Measurements from ENCODE around the gene MT1E.
"Not testable (repeated sequence)": the region's sequence is repeated elsewhere in the genome, so short reads cannot be mapped to it uniquely, and the experiment has no call there.

Gene MT1E

GRCh38 chr16:56647641-56648431, 22.3 kb downstream of the MT1E start:
- no peak for DNase-seq (ENCODE audit: low read depth)

GRCh38 chr16:56649271-56649670, 23.7 kb downstream of the MT1E start:
- DNase-seq (ENCODE audit: low read depth): no peak

- DNase-seq (ENCODE audit: low read depth): no peak
These were observed 24.2 kb downstream of the MT1E start for GRCh38 chr16:56649820-56650219.

- DNase-seq (ENCODE audit: low read depth): no peak
These were observed 26.0 kb downstream of the MT1E start, which contains the start of gene MT1B for GRCh38 chr16:56651586-56651985. MT1B (plus strand) TSS chr16:56651886; CDS start chr16:56651954, 68 bp downstream.

- DNase-seq (ENCODE audit: low read depth): no peak
These were observed 27.0 kb downstream of the MT1E start for GRCh38 chr16:56652600-56652999.

- DNase-seq (ENCODE audit: low read depth): no peak
These were observed 27.6 kb downstream of the MT1E start for GRCh38 chr16:56653218-56653617.

GRCh38 chr16:56657555-56658326, 32.2 kb downstream of the MT1E start, which contains the start of gene MT1F:
MT1F (plus strand) TSS chr16:56657959; CDS start chr16:56658059, 100 bp downstream.
- peak; percentile 42 for DNase-seq (ENCODE audit: low read depth)

- DNase-seq (ENCODE audit: low read depth): no peak
These were observed 32.8 kb downstream of the MT1E start for GRCh38 chr16:56658327-56658875.

- no peak for DNase-seq (ENCODE audit: low read depth)
These were observed 37.1 kb downstream of the MT1E start for GRCh38 chr16:56662357-56663354.

GRCh38 chr16:56664506-56664905, 38.9 kb downstream of the MT1E start:
- DNase-seq (ENCODE audit: low read depth): no peak

- not testable (repeated sequence) for DNase-seq (ENCODE audit: low read depth)
These were observed 40.0 kb downstream of the MT1E start for GRCh38 chr16:56665286-56666261.

GRCh38 chr16:56667581-56668571, 42.3 kb downstream of the MT1E start, which contains the start of gene MT1G:
MT1G (minus strand) TSS chr16:56668065; CDS start chr16:56667993, 72 bp downstream.
- no peak for DNase-seq (ENCODE audit: low read depth)

GRCh38 chr16:56669005-56669839, 43.6 kb downstream of the MT1E start, which contains the start of gene MT1H:
MT1H (plus strand) TSS chr16:56669814; CDS start chr16:56669885, 71 bp downstream.
- DNase-seq (ENCODE audit: low read depth): no peak

- no peak for DNase-seq (ENCODE audit: low read depth)
These were observed 44.4 kb downstream of the MT1E start for GRCh38 chr16:56669840-56670619.

- DNase-seq (ENCODE audit: low read depth): no peak
These were observed 45.0 kb downstream of the MT1E start for GRCh38 chr16:56670620-56670934.

- not testable (repeated sequence) for DNase-seq (ENCODE audit: low read depth)
These were observed 46.1 kb downstream of the MT1E start for GRCh38 chr16:56671691-56672090.

GRCh38 chr16:56672171-56672570, 46.6 kb downstream of the MT1E start:
- not testable (repeated sequence) for DNase-seq (ENCODE audit: low read depth)

Measured in stimulated activated CD8-positive, alpha-beta memory T cell treated with anti-CD3 and anti-CD28 coated beads, Interleukin-12 subunit alpha, Interleukin-12 subunit beta, amount 100 ng/mL, for 4 hours (primary cell).